Urinary bladder (tissue), 4 donors: ENCODE results near the gene NBPF9. TPM values are rescaled to one million over a fixed set of nuclear protein-coding genes. Genes with fewer than 3 reads are reported as not detected.
"Not testable (repeated sequence)": the region's sequence is repeated elsewhere in the genome, so short reads cannot be mapped to it uniquely, and the experiment has no call there.

Experiments
- DNase-seq: peaks from one replicate; pipeline ENCODE4 v3.0.0-alpha.2; 2015; ENCODE audit errors: extremely low spot score
- H3K27ac ChIP-seq: one replicate; pipeline ENCODE4 v1.5.1; 2013; ENCODE audit warnings: low read depth, mild to moderate bottlenecking, moderate library complexity
- H3K36me3 ChIP-seq: one replicate; pipeline ENCODE4 v1.6.1; 2013; ENCODE audit warnings: mild to moderate bottlenecking, moderate library complexity; ENCODE audit not compliant: insufficient read depth
- H3K4me1 ChIP-seq: one replicate; pipeline ENCODE4 v1.6.1; 2013; ENCODE audit warnings: mild to moderate bottlenecking, moderate library complexity; ENCODE audit not compliant: insufficient read depth
- H3K4me3 ChIP-seq: one replicate; pipeline ENCODE4 v1.5.1; 2013; ENCODE audit warnings: low read depth, low read length
- WGBS: extraction: QIAGEN DNeasy Blood & Tissue Kit; methylation state at CpG from one replicate; pipeline ENCODE4 v1.1.7; 2013; 5-methylcytosine and 5-hydroxymethylcytosine counted together
- polyA plus RNA-seq: library from polyadenylated mRNA; stranded (reverse); fragments of 200-250 nt; gene quantifications from one replicate; pipeline ENCODE4 v1.2.3, GENCODE V29; 2013
- total RNA-seq: library from RNA; depleted of rRNA; stranded (reverse); fragments of >200 nt; gene quantifications from one replicate; pipeline ENCODE4 v1.2.3, GENCODE V29; 2014
- donor health status: healthy with polysubstance abuse.
- donor health status: healthy.

Gene NBPF9
- total RNA-seq (20.6 TPM), polyA plus RNA-seq (11.0 TPM)

- WGBS: under 1% methylated on average over 37 of the region's 85 CpGs
- H3K36me3 ChIP-seq, DNase-seq, H3K27ac ChIP-seq, H3K4me1 ChIP-seq: not testable (repeated sequence)
- H3K4me3 ChIP-seq: peak within 1 kb of the TSS; percentile 37
Measured at GRCh38 chr1:149103109-149104081, at the start of gene NBPF9. Gene NBPF9, minus strand, starts transcription at chr1:149103551. Its CDS starts 21,412 bp downstream, at chr1:149082139.

- not testable (repeated sequence) for H3K4me3 ChIP-seq, DNase-seq, H3K27ac ChIP-seq, H3K36me3 ChIP-seq, H3K4me1 ChIP-seq
- WGBS: 95% methylated on average over 4 of the region's 4 CpGs
Measured at GRCh38 chr1:149149909-149150308, 46.6 kb upstream of the NBPF9 start.

- 64% methylated on average over 2 of the region's 2 CpGs for WGBS
- not testable (repeated sequence) for H3K27ac ChIP-seq, DNase-seq, H3K4me1 ChIP-seq, H3K36me3 ChIP-seq, H3K4me3 ChIP-seq
Measured at GRCh38 chr1:149137585-149137984, 34.2 kb upstream of the NBPF9 start.

- not testable (repeated sequence) for DNase-seq, H3K27ac ChIP-seq, H3K36me3 ChIP-seq, H3K4me1 ChIP-seq, H3K4me3 ChIP-seq
- WGBS: 93% methylated on average over 7 of the region's 7 CpGs
Measured at GRCh38 chr1:149130938-149131337, 27.6 kb upstream of the NBPF9 start.

GRCh38 chr1:149129245-149129644 is 25.9 kb upstream of the NBPF9 start:
- H3K4me3 ChIP-seq, DNase-seq: not testable (repeated sequence)
- no CpG with 5 or more reads among the region's 17 CpGs for WGBS

GRCh38 chr1:149126555-149127145 is 23.3 kb upstream of the NBPF9 start:
- H3K4me1 ChIP-seq, H3K27ac ChIP-seq, H3K4me3 ChIP-seq, H3K36me3 ChIP-seq, DNase-seq: not testable (repeated sequence)
- WGBS: 91% methylated on average over 5 of the region's 6 CpGs

More at GRCh38 chr1:149129245-149129644, 25.9 kb upstream of the NBPF9 start:
- not testable (repeated sequence) for H3K4me1 ChIP-seq, H3K36me3 ChIP-seq, H3K27ac ChIP-seq

- not testable (repeated sequence) for DNase-seq, H3K4me1 ChIP-seq
- WGBS: 6% methylated on average over 10 of the region's 15 CpGs
Measured at GRCh38 chr1:149123948-149124926, 20.9 kb upstream of the NBPF9 start.

GRCh38 chr1:149112828-149113227 is 9.5 kb upstream of the NBPF9 start:
- H3K36me3 ChIP-seq, H3K27ac ChIP-seq, DNase-seq, H3K4me1 ChIP-seq, H3K4me3 ChIP-seq: not testable (repeated sequence)
- 42% methylated on average over 1 of the region's 3 CpGs for WGBS

More at GRCh38 chr1:149123948-149124926, 20.9 kb upstream of the NBPF9 start:
- not testable (repeated sequence) for H3K36me3 ChIP-seq, H3K27ac ChIP-seq, H3K4me3 ChIP-seq

GRCh38 chr1:149110343-149110742 is 7.0 kb upstream of the NBPF9 start:
- whole genome bisulfite sequencing: 75% methylated on average over 1 of the region's 2 CpGs
- not testable (repeated sequence) for H3K36me3 ChIP-seq, H3K4me3 ChIP-seq, H3K4me1 ChIP-seq, H3K27ac ChIP-seq, DNase-seq

GRCh38 chr1:149102574-149102973 is 777 bp downstream of the NBPF9 start:
- DNase-seq, H3K4me3 ChIP-seq, H3K36me3 ChIP-seq, H3K27ac ChIP-seq, H3K4me1 ChIP-seq: not testable (repeated sequence)
- 0% methylated on average over 8 of the region's 16 CpGs for WGBS

GRCh38 chr1:149098276-149098675 is 5.1 kb downstream of the NBPF9 start:
- DNase-seq, H3K4me1 ChIP-seq, H3K27ac ChIP-seq, H3K36me3 ChIP-seq, H3K4me3 ChIP-seq: not testable (repeated sequence)
- WGBS: 96% methylated on average over 6 of the region's 8 CpGs

GRCh38 chr1:149093155-149093554 is 10.2 kb downstream of the NBPF9 start:
- WGBS: 59% methylated on average over 6 of the region's 6 CpGs
- H3K4me3 ChIP-seq, DNase-seq, H3K27ac ChIP-seq, H3K4me1 ChIP-seq, H3K36me3 ChIP-seq: not testable (repeated sequence)

- not testable (repeated sequence) for H3K36me3 ChIP-seq, H3K4me3 ChIP-seq, DNase-seq, H3K27ac ChIP-seq, H3K4me1 ChIP-seq
- 59% methylated on average over 4 of the region's 9 CpGs for WGBS
Measured at GRCh38 chr1:149075505-149076127, 27.7 kb downstream of the NBPF9 start.
